Spleen (tissue), 7 donors: Measurements from ENCODE around the gene WDR38.

Experiments
- POLR2A ChIP-seq, 3 donors: fragments of 450-650 bp; IDR thresholded peaks; one replicate each; pipeline ENCODE4 v1.5.1; 2017; ENCODE audit warnings: antibody characterized with exemption in 3 of 3, mild to moderate bottlenecking in 1 of 3
- TF ChIP-seq, protein P1 (sequence below), 11 experiments: fragments of 200-600 bp in 7 of 11; fragments of 450-650 bp in 4 of 11; sonication (generic) in 4 of 11; IDR thresholded peaks in 8 of 11; conservative IDR thresholded peaks in 3 of 11; 1 replicate in 7 of 11; 2 replicates in 4 of 11; pipeline versions ENCODE4 v1.4.0 to v1.8.0; 2016 to 2021; ENCODE audit warnings: antibody characterized with exemption in 11 of 11, inconsistent platforms in 4 of 11, mild to moderate bottlenecking in 1 of 11
- donor health status: DM: no; HTN: no; CAD: no; lungs with moderate emphysema.
- donor health status: DM: no; HTN: no; CAD: no.
- donor health status: DM: no; HTN: no; CAD: no.

DNA sequence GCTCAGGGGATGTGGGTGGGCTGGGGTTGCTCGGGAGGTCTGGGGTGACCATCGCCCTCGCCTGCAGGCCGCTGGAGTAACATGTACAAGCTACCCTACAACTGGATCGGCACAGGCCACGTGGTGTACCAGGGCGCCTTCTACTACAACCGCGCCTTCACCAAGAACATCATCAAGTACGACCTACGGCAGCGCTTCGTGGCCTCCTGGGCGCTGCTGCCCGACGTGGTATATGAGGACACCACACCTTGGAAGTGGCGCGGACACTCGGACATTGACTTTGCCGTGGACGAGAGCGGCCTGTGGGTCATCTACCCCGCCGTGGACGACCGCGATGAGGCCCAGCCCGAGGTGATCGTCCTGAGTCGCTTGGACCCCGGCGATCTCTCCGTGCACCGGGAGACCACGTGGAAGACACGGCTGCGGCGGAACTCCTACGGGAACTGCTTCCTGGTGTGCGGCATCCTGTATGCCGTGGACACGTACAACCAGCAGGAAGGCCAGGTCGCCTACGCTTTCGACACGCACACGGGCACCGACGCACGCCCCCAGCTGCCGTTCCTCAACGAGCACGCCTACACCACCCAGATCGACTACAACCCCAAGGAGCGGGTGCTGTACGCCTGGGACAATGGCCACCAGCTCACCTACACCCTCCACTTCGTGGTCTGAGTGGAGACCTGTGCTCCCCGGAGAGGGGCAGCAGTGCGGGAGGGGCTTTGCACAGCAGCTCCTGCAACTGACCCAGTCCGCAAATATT, 43.3 kb upstream of the WDR38 start:
- TF ChIP-seq POLR2A (IDR thresholded peaks at IDR 0.05): no peak
- TF ChIP-seq, protein P1, sequence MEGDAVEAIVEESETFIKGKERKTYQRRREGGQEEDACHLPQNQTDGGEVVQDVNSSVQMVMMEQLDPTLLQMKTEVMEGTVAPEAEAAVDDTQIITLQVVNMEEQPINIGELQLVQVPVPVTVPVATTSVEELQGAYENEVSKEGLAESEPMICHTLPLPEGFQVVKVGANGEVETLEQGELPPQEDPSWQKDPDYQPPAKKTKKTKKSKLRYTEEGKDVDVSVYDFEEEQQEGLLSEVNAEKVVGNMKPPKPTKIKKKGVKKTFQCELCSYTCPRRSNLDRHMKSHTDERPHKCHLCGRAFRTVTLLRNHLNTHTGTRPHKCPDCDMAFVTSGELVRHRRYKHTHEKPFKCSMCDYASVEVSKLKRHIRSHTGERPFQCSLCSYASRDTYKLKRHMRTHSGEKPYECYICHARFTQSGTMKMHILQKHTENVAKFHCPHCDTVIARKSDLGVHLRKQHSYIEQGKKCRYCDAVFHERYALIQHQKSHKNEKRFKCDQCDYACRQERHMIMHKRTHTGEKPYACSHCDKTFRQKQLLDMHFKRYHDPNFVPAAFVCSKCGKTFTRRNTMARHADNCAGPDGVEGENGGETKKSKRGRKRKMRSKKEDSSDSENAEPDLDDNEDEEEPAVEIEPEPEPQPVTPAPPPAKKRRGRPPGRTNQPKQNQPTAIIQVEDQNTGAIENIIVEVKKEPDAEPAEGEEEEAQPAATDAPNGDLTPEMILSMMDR (IDR thresholded peaks at IDR 0.05 in 8 of 11, conservative IDR thresholded peaks at IDR 0.05 in 3 of 11): no peak
